WTC11 (cell line): Measurements from ENCODE around the gene TMEM181. TPM values are rescaled to one million over a fixed set of nuclear protein-coding genes. Genes with fewer than 3 reads are reported as not detected.

ENCODE experiments used
- ATAC-seq: fragments of 200-7000 bp; cut with Tn5 transposase; 2 replicates; pipeline ENCODE4 v1.10.0; 2021; ENCODE audit warnings: mild to moderate bottlenecking, moderate library complexity
- CTCF ChIA-PET: fragments of 300-600 bp; sonication (Branson Sonifier 250); formaldehyde crosslinking; loops from one replicate; lab custom pipeline; 2021; ENCODE audit warnings: antibody characterized with exemption; lab: Charles Lee
- POLR2A ChIA-PET: fragments of 350-600 bp; sonication (Branson Sonifier 250); formaldehyde crosslinking; loops from one replicate; lab custom pipeline; 2021; ENCODE audit warnings: antibody characterized with exemption; lab: Charles Lee
- DNase-seq: peaks from one replicate; pipeline ENCODE4 v3.0.0; 2021; ENCODE audit warnings: low spot score
- H3K27ac Mint-ChIP-seq: 2 replicates; pipeline ENCODE4 v1.8.0; 2021; ENCODE audit warnings: mixed read lengths
- H3K27me3 Mint-ChIP-seq: 2 replicates; pipeline ENCODE4 v1.8.0; 2021; ENCODE audit warnings: low read depth, mild to moderate bottlenecking, moderate library complexity, mixed read lengths
- H3K36me3 Mint-ChIP-seq: 2 replicates; pipeline ENCODE4 v1.8.0; 2021; ENCODE audit warnings: mixed read lengths
- H3K4me1 Mint-ChIP-seq: 2 replicates; pipeline ENCODE4 v1.8.0; 2022; ENCODE audit warnings: mixed read lengths
- H3K4me3 Mint-ChIP-seq: 2 replicates; pipeline ENCODE4 v1.8.0; 2021; ENCODE audit warnings: mild to moderate bottlenecking, moderate library complexity, mixed read lengths
- H3K9me3 Mint-ChIP-seq: 2 replicates; pipeline ENCODE4 v1.8.0; 2021; ENCODE audit warnings: mixed read lengths
- ARID4B ChIP-seq: sonication (generic); formaldehyde crosslinking; IDR thresholded peaks from 2 replicates; pipeline ENCODE4 v1.8.0; 2023; ENCODE audit warnings: missing genetic modification reagents, mild to moderate bottlenecking, borderline replicate concordance
- ATF2 ChIP-seq: sonication (generic); formaldehyde crosslinking; IDR thresholded peaks from 2 replicates; pipeline ENCODE4 v1.8.1; 2022; ENCODE audit warnings: low read depth, missing genetic modification reagents, borderline replicate concordance
- ATF6 ChIP-seq: sonication (generic); formaldehyde crosslinking; IDR thresholded peaks from 2 replicates; pipeline ENCODE4 v1.8.1; 2023; ENCODE audit warnings: mild to moderate bottlenecking, missing genetic modification reagents
- CREB1 ChIP-seq: sonication (generic); formaldehyde crosslinking; IDR thresholded peaks from 2 replicates; pipeline ENCODE4 v1.8.0; 2023; ENCODE audit warnings: mild to moderate bottlenecking, missing genetic modification reagents
- CREM ChIP-seq: sonication (generic); formaldehyde crosslinking; IDR thresholded peaks from 2 replicates; pipeline ENCODE4 v1.8.1; 2022; ENCODE audit warnings: mild to moderate bottlenecking, missing genetic modification reagents, moderate library complexity
- ESRRA ChIP-seq: sonication (generic); formaldehyde crosslinking; IDR thresholded peaks from 2 replicates; pipeline ENCODE4 v1.8.1; 2022; ENCODE audit warnings: mild to moderate bottlenecking, missing genetic modification reagents, borderline replicate concordance
- GRHL2 ChIP-seq: fragments of 250-450 bp; sonication (Bioruptor Pico); IDR thresholded peaks from 2 replicates; pipeline ENCODE4 v1.8.0; 2022; ENCODE audit warnings: mild to moderate bottlenecking, moderate library complexity; ENCODE audit not compliant: insufficient replicate concordance, severe bottlenecking
- HMGA2 ChIP-seq: fragments of 250-450 bp; sonication (Bioruptor Pico); IDR thresholded peaks from 2 replicates; pipeline ENCODE4 v1.4.0; 2021; ENCODE audit warnings: mild to moderate bottlenecking, moderate library complexity
- HMGXB4 ChIP-seq: sonication (generic); formaldehyde crosslinking; IDR thresholded peaks from 2 replicates; pipeline ENCODE4 v1.8.1; 2023; ENCODE audit warnings: mild to moderate bottlenecking, moderate library complexity, missing genetic modification reagents
- MAX ChIP-seq: sonication (generic); formaldehyde crosslinking; IDR thresholded peaks from 2 replicates; pipeline ENCODE4 v1.8.0; 2022; ENCODE audit warnings: mild to moderate bottlenecking, missing genetic modification reagents
- MLX ChIP-seq: sonication (generic); formaldehyde crosslinking; IDR thresholded peaks from 2 replicates; pipeline ENCODE4 v1.8.1; 2023; ENCODE audit warnings: mild to moderate bottlenecking, missing genetic modification reagents, moderate library complexity
- MYBL2 ChIP-seq: sonication (generic); formaldehyde crosslinking; IDR thresholded peaks from 2 replicates; pipeline ENCODE4 v1.8.1; 2023; ENCODE audit warnings: mild to moderate bottlenecking, moderate library complexity, missing genetic modification reagents
- NFYB ChIP-seq: sonication (generic); formaldehyde crosslinking; conservative IDR thresholded peaks from 2 replicates; pipeline ENCODE4 v1.8.0; 2022; ENCODE audit warnings: low read depth, missing genetic modification reagents
- RORB ChIP-seq: fragments of 250-450 bp; sonication (Bioruptor Pico); IDR thresholded peaks from 2 replicates; pipeline ENCODE4 v1.9.0; 2021; ENCODE audit warnings: mild to moderate bottlenecking
- TEAD4 ChIP-seq: sonication (generic); formaldehyde crosslinking; IDR thresholded peaks from 2 replicates; pipeline ENCODE4 v1.8.0; 2022; ENCODE audit warnings: mild to moderate bottlenecking, missing genetic modification reagents
- ZMAT4 ChIP-seq: fragments of 250-450 bp; sonication (Bioruptor Pico); IDR thresholded peaks from 2 replicates; pipeline ENCODE4 v1.9.0; 2021; ENCODE audit warnings: mild to moderate bottlenecking
- ZNF281 ChIP-seq: sonication (generic); formaldehyde crosslinking; IDR thresholded peaks from 2 replicates; pipeline ENCODE4 v1.8.0; 2023; ENCODE audit warnings: mild to moderate bottlenecking, missing genetic modification reagents
- ZNF532 ChIP-seq: fragments of 250-450 bp; sonication (Bioruptor Pico); IDR thresholded peaks from 2 replicates; pipeline ENCODE4 v1.9.0; 2021; ENCODE audit warnings: mild to moderate bottlenecking, borderline replicate concordance
- total RNA-seq: library from RNA; stranded (reverse); gene quantifications from 3 replicates; pipeline ENCODE4 v1.2.3, GENCODE V29; 2021

The TMEM181 gene
- total RNA-seq, 1 experiment from 2014 or later, result 18.8 TPM

- H3K9me3 Mint-ChIP-seq, result no peaks in the 10 kb centered on the region
- ATAC-seq (no peak), DNase-seq (no peak)
- H3K27me3 Mint-ChIP-seq, result no peaks in the 10 kb centered on the region
- ChIA-PET CTCF (interaction anchor here (1.4 to 2.8 kb wide), 2 partner anchors 13 to 18 kb away, joined by 3 to 15 read pairs; no protein-coding TSS in a partner anchor), POLR2A (no interaction called here)
- TF ChIP-seq RORB (CRISPR knock-in tag), result no peak
- no peak for TF ChIP-seq ARID4B
- TF ChIP-seq ATF2 (CRISPR knock-in tag), result no peak
- no peak for TF ChIP-seq ZNF532 (CRISPR knock-in tag)
- TF ChIP-seq MLX (CRISPR knock-in tag), result no peak
- TF ChIP-seq ZMAT4 (CRISPR knock-in tag), result no peak
- no peak for TF ChIP-seq HMGA2 (CRISPR knock-in tag)
- no peak for TF ChIP-seq ZNF281 (CRISPR knock-in tag)
- TF ChIP-seq TEAD4, result no peak
- no peak for TF ChIP-seq CREM (CRISPR knock-in tag)
- TF ChIP-seq CREB1 (CRISPR knock-in tag), result no peak
- TF ChIP-seq HMGXB4 (CRISPR knock-in tag), result no peak
- TF ChIP-seq GRHL2, result no peak
- TF ChIP-seq ATF6 (CRISPR knock-in tag), result no peak
- no peak for TF ChIP-seq MYBL2 (CRISPR knock-in tag)
- no peak for TF ChIP-seq NFYB
- no peak for TF ChIP-seq ESRRA (CRISPR knock-in tag)
- no peak for TF ChIP-seq MAX
- TF ChIP-seq, all 79 proteins: peak for 0
- H3K4me3 Mint-ChIP-seq, result no peak overlapping the region
- no peak overlapping the region for H3K27ac Mint-ChIP-seq
- H3K36me3 Mint-ChIP-seq, result no peaks in the 10 kb centered on the region
- peaks cover 10% of the 10 kb centered on the region for H3K4me1 Mint-ChIP-seq
These were observed 118.2 kb downstream of the TMEM181 start for GRCh38 chr6:158677906-158678578.
